Measurements from ENCODE around the gene RPUSD3. TPM values are rescaled to one million over a fixed set of nuclear protein-coding genes. Genes with fewer than 3 reads are reported as not detected.

RPUSD3 gene
- total and polyA plus RNA-seq, 2 of the 4 experiments (the other 2 are of a cell fraction), result 30.3 to 49.4 TPM

GRCh38 chr3:9838856-9839255, 5.0 kb downstream of the RPUSD3 start:
- Histone ChIP-seq H3K23ac (ENCODE audit: low read depth, low read length) (no peak overlapping the region), H3K14ac (replicated peaks; ENCODE audit: low read depth, low read length) (no peak overlapping the region), H3K4me1 (ENCODE audit: control insufficient read depth, insufficient read depth, low read length) (no peaks in the 10 kb centered on the region), H3K9me3 (ENCODE audit: control insufficient read depth, insufficient read depth, low read length) (no peaks in the 10 kb centered on the region), H3K4me3 (ENCODE audit: insufficient read depth, low read depth, low read length) (no peak overlapping the region), H2BK20ac (ENCODE audit: low read depth, low read length) (no peak overlapping the region), H3K4ac (ENCODE audit: low read depth, low read length) (no peak overlapping the region), H4K8ac (ENCODE audit: low read depth in 2 of 2, low read length in 2 of 2) (no peak overlapping the region), H2BK15ac (ENCODE audit: low read depth, low read length) (no peak overlapping the region), H3K36me3 (ENCODE audit: control insufficient read depth, insufficient read depth, low read length) (peaks cover 46% of the 10 kb centered on the region), H3K27ac (ENCODE audit: insufficient read depth, low read length) (no peak overlapping the region), H3K79me1 (ENCODE audit: low read depth in 1 of 2, low read length in 2 of 2) (peaks cover 9 to 25% of the 10 kb centered on the region in 2 experiments), H4K5ac (ENCODE audit: low read depth, low read length) (no peak overlapping the region), H2AK9ac (replicated peaks; ENCODE audit: low read depth, low read length, poor library complexity) (no peak overlapping the region), H3K27me3 (ENCODE audit: control insufficient read depth, insufficient read depth, low read length) (no peaks in the 10 kb centered on the region), H4K20me1 (ENCODE audit: insufficient read depth, low read length) (no peaks in the 10 kb centered on the region; the same call in 1 of the 2 replicates), H3K56ac (ENCODE audit: extremely low read depth, insufficient read depth, low read length) (no peak overlapping the region), H2AFZ (replicated peaks; ENCODE audit: low read length, poor library complexity) (no peak overlapping the region), H3K18ac (ENCODE audit: low read depth, low read length) (no peak overlapping the region), H3K9me1 (ENCODE audit: insufficient read depth, low read length) (no peaks in the 10 kb centered on the region), H2BK5ac (ENCODE audit: low read depth, low read length, poor library complexity, severe bottlenecking) (no peak overlapping the region), H4K91ac (ENCODE audit: insufficient read depth, low read depth, low read length) (no peak overlapping the region), H3K4me2 (ENCODE audit: low read depth, low read length) (no peak overlapping the region), H2AK5ac (ENCODE audit: low read depth, low read length) (no peak overlapping the region), H2BK120ac (ENCODE audit: low read depth, low read length) (no peak overlapping the region), H3K9ac (ENCODE audit: low read depth, low read length) (no peak overlapping the region)
- TF ChIP-seq, protein P1, sequence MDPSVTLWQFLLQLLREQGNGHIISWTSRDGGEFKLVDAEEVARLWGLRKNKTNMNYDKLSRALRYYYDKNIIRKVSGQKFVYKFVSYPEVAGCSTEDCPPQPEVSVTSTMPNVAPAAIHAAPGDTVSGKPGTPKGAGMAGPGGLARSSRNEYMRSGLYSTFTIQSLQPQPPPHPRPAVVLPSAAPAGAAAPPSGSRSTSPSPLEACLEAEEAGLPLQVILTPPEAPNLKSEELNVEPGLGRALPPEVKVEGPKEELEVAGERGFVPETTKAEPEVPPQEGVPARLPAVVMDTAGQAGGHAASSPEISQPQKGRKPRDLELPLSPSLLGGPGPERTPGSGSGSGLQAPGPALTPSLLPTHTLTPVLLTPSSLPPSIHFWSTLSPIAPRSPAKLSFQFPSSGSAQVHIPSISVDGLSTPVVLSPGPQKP (IDR thresholded peaks at IDR 0.05; ENCODE audit: borderline replicate concordance, low read depth, low read length), result no peak
- TF ChIP-seq MXI1 (IDR thresholded peaks at IDR 0.05; ENCODE audit: borderline replicate concordance, low read depth, low read length), result no peak
- TF ChIP-seq MAFK (IDR thresholded peaks at IDR 0.05; ENCODE audit: low read depth, low read length), result no peak
- TF ChIP-seq RFX5 (IDR thresholded peaks at IDR 0.05; ENCODE audit: low read depth, low read length), result no peak
- no peak for TF ChIP-seq USF2 (IDR thresholded peaks at IDR 0.05; ENCODE audit: low read depth, low read length)
- no peak for TF ChIP-seq NFE2L2 (IDR thresholded peaks at IDR 0.05; ENCODE audit: low read depth, low read length)
- TF ChIP-seq CHD1 (IDR thresholded peaks at IDR 0.05; ENCODE audit: low read depth, low read length), result no peak
- no peak for TF ChIP-seq CEBPB (IDR thresholded peaks at IDR 0.05; ENCODE audit: low read depth, low read length)
- TF ChIP-seq RAD21 (IDR thresholded peaks at IDR 0.05; ENCODE audit: low read length), result no peak
- TF ChIP-seq FOS (IDR thresholded peaks at IDR 0.05; ENCODE audit: low read depth, low read length), result no peak
- no peak for TF ChIP-seq SMC3 (IDR thresholded peaks at IDR 0.05; ENCODE audit: low read depth, low read length)
- no peak for TF ChIP-seq POLR2A (IDR thresholded peaks at IDR 0.05; ENCODE audit: low read depth, low read length)
- no peak for TF ChIP-seq BHLHE40 (IDR thresholded peaks at IDR 0.05; ENCODE audit: low read depth, low read length)
- TF ChIP-seq, protein P2, sequence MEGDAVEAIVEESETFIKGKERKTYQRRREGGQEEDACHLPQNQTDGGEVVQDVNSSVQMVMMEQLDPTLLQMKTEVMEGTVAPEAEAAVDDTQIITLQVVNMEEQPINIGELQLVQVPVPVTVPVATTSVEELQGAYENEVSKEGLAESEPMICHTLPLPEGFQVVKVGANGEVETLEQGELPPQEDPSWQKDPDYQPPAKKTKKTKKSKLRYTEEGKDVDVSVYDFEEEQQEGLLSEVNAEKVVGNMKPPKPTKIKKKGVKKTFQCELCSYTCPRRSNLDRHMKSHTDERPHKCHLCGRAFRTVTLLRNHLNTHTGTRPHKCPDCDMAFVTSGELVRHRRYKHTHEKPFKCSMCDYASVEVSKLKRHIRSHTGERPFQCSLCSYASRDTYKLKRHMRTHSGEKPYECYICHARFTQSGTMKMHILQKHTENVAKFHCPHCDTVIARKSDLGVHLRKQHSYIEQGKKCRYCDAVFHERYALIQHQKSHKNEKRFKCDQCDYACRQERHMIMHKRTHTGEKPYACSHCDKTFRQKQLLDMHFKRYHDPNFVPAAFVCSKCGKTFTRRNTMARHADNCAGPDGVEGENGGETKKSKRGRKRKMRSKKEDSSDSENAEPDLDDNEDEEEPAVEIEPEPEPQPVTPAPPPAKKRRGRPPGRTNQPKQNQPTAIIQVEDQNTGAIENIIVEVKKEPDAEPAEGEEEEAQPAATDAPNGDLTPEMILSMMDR (conservative IDR thresholded peaks at IDR 0.05; ENCODE audit: low read depth, low read length), result no peak
- no peak for TF ChIP-seq MAZ (IDR thresholded peaks at IDR 0.05; ENCODE audit: borderline replicate concordance, low read depth, low read length)
- no peak for TF ChIP-seq RCOR1 (IDR thresholded peaks at IDR 0.05; ENCODE audit: insufficient replicate concordance, low read length)
- CTCF ChIA-PET, result no interaction called here
- intact Hi-C loops (cut with micrococcal nuclease) (no loop called here), dilution Hi-C loops (cut with HindIII; ENCODE audit: low sequenced_read_pairs, unreplicated experiment) (no loop called here), in situ Hi-C loops (cut with MboI; ENCODE audit: low sequenced_read_pairs) (no loop called here)
- no peak for DNase-seq
- BruUV-seq (replicated peaks), result no TSS peak
- POLR2A ChIA-PET (ENCODE audit: unreplicated experiment), result no interaction called here
- ATAC-seq (ENCODE audit: low read depth), result no peak
- WGBS, 2 experiments (ENCODE audit: extremely low coverage in 2 of 2, insufficient read length in 1 of 2), result 100% methylated on average over 1 of the region's 4 CpGs; no CpG with 5 or more reads in 1 of the 2 experiments
